OCI-LY3 (cell line): ENCODE measurements around the gene AMELY.

ENCODE experiments used
- H2AFZ ChIP-seq: fragments of 200-600, 300-600 bp; shearing (Covaris generic); 2 replicates; pipeline ENCODE4 v1.6.0; 2014; ENCODE audit warnings: antibody characterized with exemption, low read depth, low read length
- H3K27ac ChIP-seq: fragments of 200-600, 300-600 bp; sonication (generic); 2 replicates; pipeline ENCODE4 v1.5.1; 2014; ENCODE audit warnings: mild to moderate bottlenecking, low read length, moderate library complexity, mixed read lengths
- H3K27me3 ChIP-seq: fragments of 200-600, 300-600 bp; sonication (generic); 2 replicates; pipeline ENCODE4 v1.6.1; 2014; ENCODE audit warnings: low read depth, low read length, mixed read lengths
- H3K36me3 ChIP-seq: fragments of 200-600, 300-600 bp; sonication (generic); replicated peaks from 2 replicates; pipeline ENCODE3; 2014; ENCODE audit warnings: low read depth, low read length, mixed read lengths
- H3K4me1 ChIP-seq: fragments of 300-600, 200-600 bp; sonication (generic); 2 replicates; pipeline ENCODE4 v1.6.1; 2014; ENCODE audit warnings: low read length, mixed read lengths
- H3K4me2 ChIP-seq: fragments of 200-600, 300-600 bp; sonication (generic); 2 replicates; pipeline ENCODE4 v1.6.1; 2014; ENCODE audit warnings: low read length, mixed read lengths
- H3K4me3 ChIP-seq: fragments of 300-600, 200-600 bp; sonication (generic); 2 replicates; pipeline ENCODE4 v1.5.1; 2014; ENCODE audit warnings: antibody characterized with exemption, mild to moderate bottlenecking, low read length, moderate library complexity
- H3K79me2 ChIP-seq: fragments of 300-600, 200-600 bp; shearing (Covaris generic); 2 replicates; pipeline ENCODE4 v1.6.1; 2014; ENCODE audit warnings: mild to moderate bottlenecking, low read length, mixed read lengths
- H3K9ac ChIP-seq: fragments of 300-600, 200-600 bp; shearing (Covaris generic); 2 replicates; pipeline ENCODE4 v1.6.0; 2014; ENCODE audit warnings: mild to moderate bottlenecking, low read length, moderate library complexity
- H3K9me3 ChIP-seq: fragments of 200-600, 300-600 bp; shearing (Covaris generic); 2 replicates; pipeline ENCODE4 v1.6.1; 2014; ENCODE audit warnings: low read length, mixed read lengths; ENCODE audit not compliant: insufficient read depth
- H4K20me1 ChIP-seq: fragments of 200-600, 300-600 bp; sonication (generic); 2 replicates; pipeline ENCODE4 v1.6.1; 2016; ENCODE audit warnings: low read length, mixed read lengths; ENCODE audit not compliant: insufficient read depth
- EZH2phosphoT487 ChIP-seq: fragments of 200-600 bp; shearing (Covaris generic); IDR thresholded peaks from 2 replicates; pipeline ENCODE4 v1.6.1; 2018; ENCODE audit warnings: antibody characterized with exemption, mixed run types, low read depth
- TF ChIP-seq, protein P1 (sequence below): fragments of 200-600, 300-600 bp; sonication (generic); IDR thresholded peaks from 2 replicates; pipeline ENCODE4 v1.5.1; 2014; ENCODE audit warnings: antibody characterized with exemption, low read length, low read depth

The AMELY gene

DNA sequence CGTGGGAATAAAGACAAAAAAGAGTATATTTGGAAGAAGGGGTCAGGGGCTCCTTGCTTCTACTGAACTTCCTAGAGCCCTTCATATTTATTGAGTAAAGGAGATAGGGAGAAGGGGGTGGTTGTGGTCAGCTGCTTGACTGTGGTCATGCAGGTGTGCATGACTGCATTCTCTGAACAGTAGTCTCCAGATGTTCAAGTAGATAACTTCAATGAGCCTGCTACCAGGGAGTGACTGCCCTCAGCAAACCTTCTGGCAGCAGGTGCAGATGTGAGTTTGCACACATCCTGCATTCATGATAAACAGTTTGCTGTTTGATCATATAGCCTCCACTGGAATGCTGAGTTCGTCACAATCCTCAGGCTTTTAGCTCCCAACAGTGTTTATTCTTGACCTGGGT lies 9.5 kb upstream of the AMELY start:
- no peaks in the 10 kb centered on the region for H3K9me3 ChIP-seq
- no peaks in the 10 kb centered on the region for H3K27me3 ChIP-seq
- H3K4me1 ChIP-seq: no peaks in the 10 kb centered on the region
- no peak for TF ChIP-seq EZH2phosphoT487
- TF ChIP-seq, protein P1, sequence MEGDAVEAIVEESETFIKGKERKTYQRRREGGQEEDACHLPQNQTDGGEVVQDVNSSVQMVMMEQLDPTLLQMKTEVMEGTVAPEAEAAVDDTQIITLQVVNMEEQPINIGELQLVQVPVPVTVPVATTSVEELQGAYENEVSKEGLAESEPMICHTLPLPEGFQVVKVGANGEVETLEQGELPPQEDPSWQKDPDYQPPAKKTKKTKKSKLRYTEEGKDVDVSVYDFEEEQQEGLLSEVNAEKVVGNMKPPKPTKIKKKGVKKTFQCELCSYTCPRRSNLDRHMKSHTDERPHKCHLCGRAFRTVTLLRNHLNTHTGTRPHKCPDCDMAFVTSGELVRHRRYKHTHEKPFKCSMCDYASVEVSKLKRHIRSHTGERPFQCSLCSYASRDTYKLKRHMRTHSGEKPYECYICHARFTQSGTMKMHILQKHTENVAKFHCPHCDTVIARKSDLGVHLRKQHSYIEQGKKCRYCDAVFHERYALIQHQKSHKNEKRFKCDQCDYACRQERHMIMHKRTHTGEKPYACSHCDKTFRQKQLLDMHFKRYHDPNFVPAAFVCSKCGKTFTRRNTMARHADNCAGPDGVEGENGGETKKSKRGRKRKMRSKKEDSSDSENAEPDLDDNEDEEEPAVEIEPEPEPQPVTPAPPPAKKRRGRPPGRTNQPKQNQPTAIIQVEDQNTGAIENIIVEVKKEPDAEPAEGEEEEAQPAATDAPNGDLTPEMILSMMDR: no peak
- no peak overlapping the region for H2AFZ ChIP-seq
- no peak overlapping the region for H3K27ac ChIP-seq
- no peaks in the 10 kb centered on the region for H3K79me2 ChIP-seq
- no peaks in the 10 kb centered on the region for H3K36me3 ChIP-seq
- H4K20me1 ChIP-seq: no peaks in the 10 kb centered on the region
- H3K4me2 ChIP-seq: no peak overlapping the region
- no peak overlapping the region for H3K9ac ChIP-seq
- no peak overlapping the region for H3K4me3 ChIP-seq

DNA sequence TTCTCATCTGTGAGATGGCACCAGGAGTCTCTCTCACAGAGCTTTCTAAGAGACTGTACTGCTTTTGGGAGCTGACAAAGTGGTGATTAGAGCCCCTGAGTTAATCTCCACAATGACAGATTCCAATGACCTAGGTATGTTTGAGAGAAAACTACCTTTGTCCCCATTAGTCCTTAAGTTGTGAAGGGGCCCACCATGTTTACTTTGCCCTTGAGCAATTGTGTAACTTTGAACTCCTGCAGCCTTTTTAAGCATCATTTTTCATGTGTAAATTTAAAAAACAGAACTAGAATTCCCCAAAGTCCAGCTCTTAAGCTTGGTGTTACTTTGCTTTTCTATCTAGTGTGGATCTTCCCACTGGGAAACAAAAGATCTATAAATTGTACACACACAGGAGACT lies 1.8 kb upstream of the AMELY start:
- Histone ChIP-seq H3K27ac (no peak overlapping the region), H3K36me3 (no peaks in the 10 kb centered on the region), H3K9me3 (no peaks in the 10 kb centered on the region), H3K4me1 (no peaks in the 10 kb centered on the region), H3K9ac (no peak overlapping the region), H3K79me2 (no peaks in the 10 kb centered on the region), H3K4me2 (no peak overlapping the region), H2AFZ (no peak overlapping the region), H4K20me1 (no peaks in the 10 kb centered on the region), H3K27me3 (no peaks in the 10 kb centered on the region), H3K4me3 (no peak overlapping the region)
- no peak for TF ChIP-seq EZH2phosphoT487
- TF ChIP-seq, protein P1: no peak

DNA sequence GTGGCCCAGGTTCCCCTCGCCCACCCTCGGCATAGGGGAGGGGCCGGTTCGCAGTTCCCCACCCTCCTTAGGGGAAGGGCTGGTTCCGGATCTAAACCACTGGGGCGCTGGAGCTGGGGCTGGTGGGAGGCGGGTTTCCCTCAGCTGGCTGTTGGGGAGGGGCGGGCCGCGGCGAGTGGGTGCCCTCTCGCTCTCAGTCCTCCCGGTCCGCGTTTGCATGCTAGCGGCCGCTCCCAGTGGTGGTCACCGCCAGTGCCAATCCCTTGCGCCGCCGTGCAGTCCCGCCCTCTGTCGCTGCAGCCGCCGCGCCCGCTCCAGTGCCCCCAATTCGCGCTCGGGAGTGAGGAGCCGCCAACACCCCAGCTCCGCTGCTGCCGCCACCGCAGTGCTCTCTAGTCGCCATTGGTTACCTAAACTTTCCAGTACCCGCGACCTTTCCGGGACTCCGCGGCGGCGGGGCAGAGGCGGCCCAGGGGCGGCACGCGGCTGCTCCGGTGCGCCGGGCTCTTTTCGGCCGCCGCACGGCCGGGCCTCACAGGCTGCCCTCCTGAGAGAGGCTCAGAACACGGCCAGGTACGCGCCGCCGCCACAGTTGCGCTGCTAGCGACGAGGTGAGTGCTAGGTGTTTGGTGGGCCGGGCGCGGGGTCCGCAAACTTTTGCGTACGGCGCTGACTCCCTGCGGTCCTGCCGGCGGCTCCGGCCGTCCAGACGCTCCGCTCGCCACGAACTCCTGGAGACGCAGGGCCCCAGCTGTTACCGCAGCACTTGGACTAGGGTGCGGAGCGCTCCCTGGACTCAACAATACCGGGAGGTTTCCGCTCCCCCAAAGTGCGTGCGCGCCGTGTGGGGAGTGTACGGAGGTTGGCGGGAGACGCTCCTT lies 940 bp downstream of the AMELY start, which contains the start of gene TBL1Y:
Gene TBL1Y, plus strand, starts transcription at position 326 of the 881 bp plus-strand sequence. CDS start 114,388 bp downstream, outside the sequence.
- H3K4me3 ChIP-seq: no peak within 1 kb of the TSS
- no peaks in the 10 kb centered on the region for H4K20me1 ChIP-seq
- no peaks in the 10 kb centered on the region for H3K79me2 ChIP-seq
- TF ChIP-seq, protein P1: no peak
- no peak for TF ChIP-seq EZH2phosphoT487
- H3K27me3 ChIP-seq: no peaks in the 10 kb centered on the region
- H2AFZ ChIP-seq: no peak within 1 kb of the TSS
- H3K9ac ChIP-seq: no peak within 1 kb of the TSS
- H3K9me3 ChIP-seq: no peaks in the 10 kb centered on the region
- no peaks in the 10 kb centered on the region for H3K4me1 ChIP-seq
- H3K36me3 ChIP-seq: no peaks in the 10 kb centered on the region
- H3K4me2 ChIP-seq: no peak within 1 kb of the TSS
- H3K27ac ChIP-seq: no peak within 1 kb of the TSS

DNA sequence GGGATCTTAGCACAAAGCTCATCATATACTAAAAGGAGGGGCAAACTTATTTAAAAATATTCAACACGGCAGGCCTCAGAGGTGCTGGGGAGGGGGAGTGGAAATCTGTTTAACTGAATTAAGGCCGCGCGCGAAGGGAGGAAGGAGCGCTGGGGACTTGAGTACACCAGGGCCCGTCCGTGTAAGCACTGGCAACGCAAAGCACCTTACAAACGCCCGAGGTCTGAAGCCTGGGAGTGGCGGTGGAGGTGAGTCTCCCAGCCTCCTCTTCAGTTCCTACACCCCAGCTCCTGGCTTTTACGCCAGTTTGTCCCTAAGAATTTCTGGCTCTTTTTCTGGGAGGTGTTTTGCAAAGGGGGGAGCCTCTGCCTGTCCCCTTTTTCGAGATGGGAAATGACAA lies 1.7 kb downstream of the AMELY start:
- Histone ChIP-seq H3K27ac (no peak overlapping the region), H3K4me2 (no peak overlapping the region), H3K4me3 (no peak overlapping the region), H2AFZ (no peak overlapping the region), H3K4me1 (no peaks in the 10 kb centered on the region), H3K36me3 (no peaks in the 10 kb centered on the region), H3K9me3 (no peaks in the 10 kb centered on the region), H3K79me2 (no peaks in the 10 kb centered on the region), H3K9ac (no peak overlapping the region), H3K27me3 (no peaks in the 10 kb centered on the region), H4K20me1 (no peaks in the 10 kb centered on the region)
- TF ChIP-seq EZH2phosphoT487: no peak
- TF ChIP-seq, protein P1: no peak
